GM12875 (cell line): ENCODE data around the gene ZNF813.

Source experiments
- H3K4me3 ChIP-seq: one replicate; pipeline ENCODE4 v1.5.1; 2011; ENCODE audit warnings: low read depth, low read length, control low read depth
- TF ChIP-seq, protein P1 (sequence below): IDR thresholded peaks from 2 replicates; pipeline ENCODE4 v1.5.1; 2011; ENCODE audit warnings: low read depth, mild to moderate bottlenecking, control low read depth, inconsistent platforms, low read length, moderate library complexity, borderline replicate concordance; ENCODE audit not compliant: insufficient read depth

ZNF813 gene

DNA sequence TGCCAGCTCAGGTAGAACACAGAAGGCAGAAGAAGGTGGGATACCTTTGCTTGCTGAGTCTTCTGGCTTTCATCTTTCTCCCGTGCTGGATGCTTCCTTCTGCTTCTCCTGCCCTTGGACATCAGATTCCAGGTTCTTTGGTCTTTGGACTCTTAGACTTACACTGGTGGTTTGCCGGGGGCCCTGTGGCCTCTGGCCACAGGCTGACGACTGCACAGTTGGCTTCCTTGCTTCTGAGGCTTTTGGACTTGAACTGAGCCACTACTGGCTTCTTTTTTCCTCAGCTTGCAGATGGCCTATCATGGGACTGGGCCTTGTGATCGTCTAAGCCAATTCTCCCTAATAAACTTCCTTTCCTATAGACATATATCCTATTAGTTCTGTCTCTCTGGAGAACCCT lies 50.6 kb downstream of the ZNF813 start:
- TF ChIP-seq, protein P1, sequence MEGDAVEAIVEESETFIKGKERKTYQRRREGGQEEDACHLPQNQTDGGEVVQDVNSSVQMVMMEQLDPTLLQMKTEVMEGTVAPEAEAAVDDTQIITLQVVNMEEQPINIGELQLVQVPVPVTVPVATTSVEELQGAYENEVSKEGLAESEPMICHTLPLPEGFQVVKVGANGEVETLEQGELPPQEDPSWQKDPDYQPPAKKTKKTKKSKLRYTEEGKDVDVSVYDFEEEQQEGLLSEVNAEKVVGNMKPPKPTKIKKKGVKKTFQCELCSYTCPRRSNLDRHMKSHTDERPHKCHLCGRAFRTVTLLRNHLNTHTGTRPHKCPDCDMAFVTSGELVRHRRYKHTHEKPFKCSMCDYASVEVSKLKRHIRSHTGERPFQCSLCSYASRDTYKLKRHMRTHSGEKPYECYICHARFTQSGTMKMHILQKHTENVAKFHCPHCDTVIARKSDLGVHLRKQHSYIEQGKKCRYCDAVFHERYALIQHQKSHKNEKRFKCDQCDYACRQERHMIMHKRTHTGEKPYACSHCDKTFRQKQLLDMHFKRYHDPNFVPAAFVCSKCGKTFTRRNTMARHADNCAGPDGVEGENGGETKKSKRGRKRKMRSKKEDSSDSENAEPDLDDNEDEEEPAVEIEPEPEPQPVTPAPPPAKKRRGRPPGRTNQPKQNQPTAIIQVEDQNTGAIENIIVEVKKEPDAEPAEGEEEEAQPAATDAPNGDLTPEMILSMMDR: no peak
- H3K4me3 ChIP-seq: no peak overlapping the region

DNA sequence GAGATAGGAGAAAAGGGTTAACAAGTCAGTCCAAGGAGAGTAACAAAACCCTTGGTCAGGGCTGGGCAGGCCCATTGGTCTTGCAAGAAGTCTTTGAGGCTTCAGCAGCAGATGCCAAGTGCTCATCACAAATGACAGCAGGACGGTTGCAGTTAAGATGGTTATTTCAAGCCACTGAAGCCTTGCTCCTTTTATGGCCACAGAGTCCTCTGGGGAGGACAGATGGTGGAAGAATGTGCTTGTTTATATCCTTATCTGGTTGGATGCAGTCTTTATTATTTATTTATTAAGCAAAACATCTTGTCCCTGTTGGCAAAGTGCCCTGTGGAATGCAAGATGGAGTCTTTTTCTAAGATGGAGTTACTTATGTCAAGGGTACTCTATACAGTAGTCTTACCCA lies 51.2 kb downstream of the ZNF813 start:
- TF ChIP-seq, protein P1: no peak
- no peak overlapping the region for H3K4me3 ChIP-seq

DNA sequence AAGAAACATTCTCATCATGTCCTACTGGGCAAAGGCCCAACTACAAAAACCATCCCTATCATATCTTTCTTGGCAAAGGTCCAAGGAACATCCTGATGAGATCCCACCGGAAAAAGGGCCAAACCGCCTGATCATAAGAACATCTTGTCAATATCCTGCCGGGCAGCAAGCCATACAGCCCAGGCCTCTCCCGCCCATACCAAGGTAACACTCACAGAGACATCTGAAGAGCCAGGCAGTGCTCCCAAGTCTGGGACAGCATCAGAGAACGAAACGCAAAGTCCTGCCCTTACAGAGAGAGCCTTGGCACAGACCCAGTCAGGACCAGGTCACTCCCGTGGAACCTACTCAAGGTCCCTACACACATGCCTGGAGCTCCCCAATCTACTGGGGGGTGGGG lies 51.9 kb downstream of the ZNF813 start:
- H3K4me3 ChIP-seq: no peak overlapping the region
- TF ChIP-seq, protein P1: no peak

DNA sequence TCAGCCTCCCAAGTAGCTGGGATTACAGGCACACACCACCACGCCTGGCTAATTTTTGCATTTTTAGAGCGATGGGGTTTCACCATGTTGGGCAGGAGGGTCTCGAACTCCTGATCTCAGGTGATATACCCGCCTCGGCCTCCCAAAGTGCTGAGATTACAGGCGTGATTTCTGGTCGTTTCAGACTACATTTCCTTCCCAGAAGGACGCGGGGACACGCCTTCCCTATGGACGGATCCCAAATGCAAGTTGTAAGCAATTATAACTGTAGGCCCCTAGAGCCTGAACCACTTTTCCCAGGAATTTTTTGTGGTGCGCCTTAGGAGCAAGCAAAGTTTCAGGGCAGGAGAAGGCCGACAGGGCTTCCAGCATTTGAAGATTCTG lies 52.6 kb downstream of the ZNF813 start:
- TF ChIP-seq, protein P1: no peak
- H3K4me3 ChIP-seq: peak overlapping the region; percentile 67

DNA sequence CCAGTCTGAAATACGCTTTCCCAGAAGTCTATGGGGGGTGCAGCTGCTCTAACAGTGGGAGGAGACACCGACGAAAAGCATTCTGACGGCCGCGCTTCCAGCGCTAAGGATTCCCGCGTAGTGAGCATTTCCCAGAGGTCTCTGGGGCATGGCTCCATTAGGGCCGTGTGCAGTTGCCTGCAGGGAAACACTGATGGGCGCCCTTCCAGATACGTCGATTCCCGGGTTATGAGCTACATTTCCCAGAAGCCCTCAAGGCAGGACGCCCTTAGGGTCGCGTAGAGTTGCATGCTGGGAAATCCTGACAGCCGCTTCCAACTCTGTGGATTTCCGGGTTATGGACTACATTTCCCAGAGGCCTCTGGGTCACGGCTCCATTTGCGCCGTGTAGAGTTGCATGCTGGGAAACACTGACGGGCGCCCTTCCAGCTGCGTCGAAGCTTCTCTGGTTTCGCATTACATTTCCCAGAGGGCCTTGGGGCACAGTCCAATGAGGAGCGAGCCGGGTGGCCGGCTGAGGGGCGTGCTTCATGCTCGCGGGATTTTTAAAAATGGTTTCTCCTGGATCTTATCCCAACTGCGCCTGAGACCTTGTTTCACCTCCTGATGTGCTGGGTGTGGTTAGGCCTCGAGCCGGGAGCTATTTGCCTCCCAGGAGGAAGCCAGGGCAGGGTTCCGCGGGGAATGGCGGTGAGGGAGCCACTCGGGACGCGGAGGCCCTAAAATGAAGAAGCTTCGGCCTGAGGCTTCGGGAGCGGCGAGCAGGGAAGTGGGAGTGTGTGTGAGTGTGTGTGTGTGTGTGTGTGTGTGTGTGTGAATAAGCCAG lies 53.2 kb downstream of the ZNF813 start:
- peak overlapping the region; percentile 67 for H3K4me3 ChIP-seq

DNA sequence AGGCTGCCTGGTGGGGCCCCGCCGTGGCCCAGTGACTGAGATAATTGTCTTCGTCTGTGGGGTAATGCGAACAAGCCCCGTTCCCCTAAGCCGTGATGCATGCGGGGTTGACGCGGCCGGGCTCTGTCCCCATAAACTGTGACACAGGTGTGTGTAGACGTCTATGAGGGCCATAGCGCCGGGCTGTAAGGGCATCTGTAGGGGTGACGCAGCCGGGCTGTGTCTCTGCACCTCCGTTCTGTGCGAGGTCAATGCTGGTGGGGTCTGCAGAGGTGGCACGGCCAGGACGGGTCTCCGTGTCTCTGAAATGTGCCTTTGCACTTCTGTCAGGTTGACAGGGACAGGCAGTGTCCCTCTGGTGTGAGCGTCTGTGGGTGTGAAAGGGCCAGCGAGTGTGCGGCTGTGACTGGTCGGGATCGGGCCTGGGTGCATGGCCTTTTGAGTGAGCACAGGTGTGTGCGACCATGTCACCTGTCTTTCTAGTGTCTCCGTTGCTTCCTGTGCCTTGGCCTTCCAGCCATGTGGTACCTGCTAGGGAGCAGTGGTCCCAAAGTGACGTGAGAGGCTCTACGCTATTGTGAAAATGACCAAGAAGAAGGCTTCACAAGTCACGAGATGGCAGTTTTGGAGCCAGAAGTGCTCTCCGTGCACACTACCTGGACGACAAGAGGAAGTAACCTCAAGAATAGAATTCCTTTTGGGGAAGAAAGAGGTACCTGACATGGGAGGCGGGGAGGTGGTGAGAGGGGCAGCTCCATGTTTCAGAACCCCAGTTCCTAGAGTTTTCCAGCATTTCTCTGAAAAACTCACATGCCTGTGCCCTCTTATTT lies 54.1 kb downstream of the ZNF813 start:
- H3K4me3 ChIP-seq: peak overlapping the region; percentile 67
- TF ChIP-seq, protein P1: no peak

More for the DNA sequence above, 53.2 kb downstream of the ZNF813 start:
- TF ChIP-seq, protein P1: no peak
